Measurements from ENCODE around the gene CDH19. TPM values are rescaled to one million over a fixed set of nuclear protein-coding genes. Genes with fewer than 3 reads are reported as not detected.

The CDH19 gene
- total RNA-seq, 4 donors from 2014 or later, result 0.25 to 1.5 (median 1.2) TPM

DNA sequence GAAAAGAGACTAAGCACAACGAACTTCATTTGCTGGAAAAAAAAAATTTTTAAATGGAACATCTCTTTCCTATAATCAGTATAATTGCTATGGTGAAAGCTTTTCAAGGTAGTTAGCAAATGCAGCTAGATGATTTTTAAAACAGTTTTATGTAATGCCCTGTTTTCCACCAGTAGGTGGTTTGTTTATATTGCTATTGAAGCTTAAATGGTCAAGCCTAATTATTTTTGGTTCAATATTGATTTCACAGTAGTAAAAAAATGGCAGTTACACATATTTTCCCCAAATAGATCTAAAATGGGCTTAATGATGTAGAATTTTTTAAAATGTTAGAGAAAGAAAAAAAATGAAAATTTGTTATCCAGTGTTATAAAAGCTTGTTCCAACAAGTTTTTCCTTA is 70.2 kb downstream of the CDH19 start:
- Histone ChIP-seq H3K4me3 (no peak overlapping the region), H3K27me3 (no peaks in the 10 kb centered on the region), H3K4me1 (no peaks in the 10 kb centered on the region), H3K9me3 (no peaks in the 10 kb centered on the region), H3K36me3 (no peaks in the 10 kb centered on the region), H3K27ac (no peak overlapping the region)
- intact Hi-C loops (cut with DNase I; ENCODE audit: low total_unique reads), result no loop called here
- no peak for DNase-seq
- ATAC-seq, result no peak
- TF ChIP-seq CTCF (IDR thresholded peaks at IDR 0.05 in 4 of 5, conservative IDR thresholded peaks at IDR 0.05 in 1 of 5) (no peak), POLR2A (IDR thresholded peaks at IDR 0.05) (no peak)
- in situ Hi-C loops (cut with MboI; ENCODE audit: low sequenced_read_pairs in 4 of 4), result loop anchor here in 1 of 4 donors (25.0 kb wide), 1 partner anchor 104 kb away; no protein-coding TSS in a partner anchor

DNA sequence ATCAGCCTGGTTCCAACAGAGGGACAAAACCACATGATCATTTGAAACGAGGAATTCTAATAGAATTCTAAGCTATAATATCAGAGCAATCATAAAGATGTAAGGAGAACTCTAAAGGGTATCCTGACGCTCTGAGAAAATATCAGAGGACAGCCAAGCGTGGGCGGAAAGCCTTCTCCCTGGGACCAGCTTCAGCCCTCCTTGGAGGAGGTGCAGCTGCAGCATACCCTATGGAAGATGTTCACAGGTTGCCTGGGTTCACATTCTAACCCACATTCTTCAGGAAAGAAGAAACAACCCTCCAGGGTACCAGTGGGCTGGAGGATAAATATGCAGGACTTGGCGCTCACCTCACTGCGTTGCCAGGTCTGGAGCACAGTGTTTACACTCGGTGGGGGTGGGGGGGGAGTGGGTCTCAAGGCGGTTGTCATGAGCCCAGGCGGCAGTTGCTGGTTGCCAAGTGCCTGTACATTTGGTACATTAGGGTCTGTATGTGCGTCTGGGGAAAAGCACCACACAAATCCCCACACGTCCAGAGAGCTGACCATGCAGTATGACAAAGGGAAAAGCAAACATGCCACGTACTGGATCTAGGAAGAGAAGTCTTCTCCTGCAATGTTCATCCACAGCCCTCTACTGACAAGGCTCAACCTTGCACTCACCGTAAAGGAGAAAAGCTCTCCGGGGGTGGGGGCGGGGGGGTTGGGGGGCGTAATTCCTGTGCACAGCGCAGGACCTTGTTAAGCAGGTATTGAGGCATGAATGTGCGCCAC is 80.5 kb downstream of the CDH19 start:
- in situ Hi-C loops (cut with MboI; ENCODE audit: low sequenced_read_pairs in 4 of 4), result no loop called here
- no peak for TF ChIP-seq POLR2A (IDR thresholded peaks at IDR 0.05)
- Histone ChIP-seq H3K4me3 (no peak overlapping the region), H3K9me3 (no peaks in the 10 kb centered on the region), H3K27ac (no peak overlapping the region), H3K4me1 (no peaks in the 10 kb centered on the region), H3K36me3 (no peaks in the 10 kb centered on the region), H3K27me3 (no peaks in the 10 kb centered on the region)
- DNase-seq (no peak), ATAC-seq (no peak)
- intact Hi-C loops (cut with DNase I; ENCODE audit: low total_unique reads), result no loop called here

DNA sequence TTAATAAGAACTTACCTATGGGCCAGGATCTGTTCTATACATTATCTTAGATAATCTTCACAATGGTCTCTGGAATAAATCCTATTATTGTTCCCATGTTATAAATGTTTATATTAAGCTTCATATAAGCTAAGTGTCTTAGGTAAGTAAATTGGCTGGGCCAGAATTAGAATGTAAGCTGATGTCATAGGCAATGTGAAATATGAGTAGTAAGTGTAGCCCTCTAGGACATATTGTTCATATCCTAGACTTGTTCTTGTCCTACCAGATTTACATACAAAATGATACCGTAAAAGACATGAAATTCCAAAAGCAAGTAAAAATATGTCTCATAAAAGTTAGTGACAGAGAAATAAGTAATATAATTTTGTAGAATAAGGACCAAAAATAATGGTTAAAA is 89.9 kb downstream of the CDH19 start:
- no peaks in the 10 kb centered on the region for H3K27me3 ChIP-seq
- no peaks in the 10 kb centered on the region for H3K9me3 ChIP-seq
- no peak for DNase-seq
- no peak for TF ChIP-seq POLR2A (IDR thresholded peaks at IDR 0.05)
- no peak for ATAC-seq
- no peaks in the 10 kb centered on the region for H3K36me3 ChIP-seq
- no peaks in the 10 kb centered on the region for H3K4me1 ChIP-seq
- no peak overlapping the region for H3K4me3 ChIP-seq
- no peak overlapping the region for H3K27ac ChIP-seq
- intact Hi-C loops (cut with DNase I; ENCODE audit: low total_unique reads), result no loop called here
- in situ Hi-C loops (cut with MboI; ENCODE audit: low sequenced_read_pairs in 4 of 4), result no loop called here

GRCh38 chr18:66511792-66512191 is 92.1 kb downstream of the CDH19 start:
- DNase-seq, result no peak
- Histone ChIP-seq H3K4me1 (no peaks in the 10 kb centered on the region), H3K27me3 (no peaks in the 10 kb centered on the region), H3K9me3 (no peaks in the 10 kb centered on the region), H3K27ac (no peak overlapping the region), H3K36me3 (no peaks in the 10 kb centered on the region), H3K4me3 (no peak overlapping the region)
- in situ Hi-C loops (cut with MboI; ENCODE audit: low sequenced_read_pairs in 4 of 4), result no loop called here
- intact Hi-C loops (cut with DNase I; ENCODE audit: low total_unique reads), result no loop called here
- ATAC-seq, result no peak
- TF ChIP-seq POLR2A (IDR thresholded peaks at IDR 0.05) (no peak), CTCF (IDR thresholded peaks at IDR 0.05 in 4 of 5, conservative IDR thresholded peaks at IDR 0.05 in 1 of 5) (no peak)

- intact Hi-C loops (cut with DNase I; ENCODE audit: low total_unique reads), result no loop called here
- no peak for DNase-seq
- Histone ChIP-seq H3K4me1 (no peaks in the 10 kb centered on the region), H3K9me3 (no peaks in the 10 kb centered on the region), H3K36me3 (no peaks in the 10 kb centered on the region), H3K27me3 (no peaks in the 10 kb centered on the region), H3K4me3 (no peak overlapping the region), H3K27ac (no peak overlapping the region)
- in situ Hi-C loops (cut with MboI; ENCODE audit: low sequenced_read_pairs in 4 of 4), result no loop called here
- TF ChIP-seq POLR2A (IDR thresholded peaks at IDR 0.05) (no peak), CTCF (IDR thresholded peaks at IDR 0.05 in 4 of 5, conservative IDR thresholded peaks at IDR 0.05 in 1 of 5) (no peak)
- no peak for ATAC-seq
These were observed 92.6 kb downstream of the CDH19 start for GRCh38 chr18:66511289-66511688.

All from gastrocnemius medialis (tissue), 4 donors.